SU-DHL-6 (cell line): Measurements from ENCODE around the gene CDC45.

Experiments
- CTCF ChIP-seq: fragments of 200-600 bp; sonication (generic); IDR thresholded peaks from one replicate; pipeline ENCODE4 v1.5.1; 2017; ENCODE audit warnings: antibody characterized with exemption, mild to moderate bottlenecking, low read length, moderate library complexity; ENCODE audit not compliant: insufficient read depth, poor library complexity, severe bottlenecking
- EZH2phosphoT487 ChIP-seq: fragments of 200-600 bp; sonication (generic), shearing (Covaris generic); conservative IDR thresholded peaks from 2 replicates; pipeline ENCODE4 v1.6.1; 2018; ENCODE audit warnings: mild to moderate bottlenecking, antibody characterized with exemption, low read length, moderate library complexity, mixed read lengths

- TF ChIP-seq CTCF = no peak
- no peak for TF ChIP-seq EZH2phosphoT487
Observed at GRCh38 chr22:19553201-19553600, 73.5 kb downstream of the CDC45 start.
